ENCODE measurements around the gene DCHS1.

- no peak for TF ChIP-seq BCLAF1 (IDR thresholded peaks at IDR 0.05; ENCODE audit: borderline replicate concordance in 1 of 2, control insufficient read depth in 1 of 2, low read depth in 2 of 2, low read length in 1 of 2)
- TF ChIP-seq IRF1 (CRISPR knock-in tag; IDR thresholded peaks at IDR 0.05; ENCODE audit: borderline replicate concordance), result no peak
- no peak for TF ChIP-seq SMC3 (conservative IDR thresholded peaks at IDR 0.05; ENCODE audit: insufficient read depth, low read depth, low read length)
- TF ChIP-seq ATF2 (CRISPR knock-in tag; IDR thresholded peaks at IDR 0.05), result no peak
- no peak for TF ChIP-seq USF2 (CRISPR knock-in tag; IDR thresholded peaks at IDR 0.05)
- peak; percentile 30 to 44 (median 33); a peak in 3 of 6 replicates for TF ChIP-seq CTCF (IDR thresholded peaks at IDR 0.05 in 2 of 3, conservative IDR thresholded peaks at IDR 0.05 in 1 of 3; ENCODE audit: insufficient read depth in 2 of 3, low read depth in 1 of 3, low read length in 3 of 3)
- TF ChIP-seq MITF (IDR thresholded peaks at IDR 0.05), result no peak
- no peak for TF ChIP-seq ZNF639 (CRISPR knock-in tag; conservative IDR thresholded peaks at IDR 0.05 in 1 of 2, IDR thresholded peaks at IDR 0.05 in 1 of 2)
- TF ChIP-seq POLR2A (conservative IDR thresholded peaks at IDR 0.05), result no peak
Observed at GRCh38 chr11:6618117-6619003, 37.2 kb downstream of the DCHS1 start.

All from K562 (cell line).